ACC112 (cell line): Measurements from ENCODE around the gene TAB2.

ENCODE experiments used
- H2AFZ ChIP-seq: fragments of 200-600 bp; sonication (generic); one replicate; pipeline ENCODE4 v1.6.0; 2017; ENCODE audit warnings: antibody characterized with exemption, low read length; ENCODE audit not compliant: unreplicated experiment
- H3K27ac ChIP-seq: fragments of 200-600 bp; sonication (generic); 2 replicates; pipeline ENCODE4 v1.5.1; 2014; ENCODE audit warnings: low read depth, mild to moderate bottlenecking, antibody characterized with exemption, low read length, moderate library complexity
- H3K27me3 ChIP-seq: fragments of 200-600 bp; sonication (generic); 2 replicates; pipeline ENCODE4 v1.6.1; 2014; ENCODE audit warnings: mild to moderate bottlenecking, antibody characterized with exemption, low read length, moderate library complexity, mixed read lengths; ENCODE audit not compliant: insufficient read depth
- H3K36me3 ChIP-seq: fragments of 200-600 bp; sonication (generic); 2 replicates; pipeline ENCODE4 v1.6.1; 2016; ENCODE audit warnings: mild to moderate bottlenecking, antibody characterized with exemption, low read length, moderate library complexity, mixed read lengths; ENCODE audit not compliant: insufficient read depth
- H3K4me1 ChIP-seq: fragments of 200-600 bp; sonication (generic); one replicate; pipeline ENCODE4 v1.6.1; 2016; ENCODE audit warnings: low read length, mixed read lengths; ENCODE audit not compliant: insufficient read depth, unreplicated experiment, control insufficient read depth
- H3K4me3 ChIP-seq: fragments of 200-600 bp; sonication (generic); 2 replicates; pipeline ENCODE4 v1.5.1; 2014; ENCODE audit warnings: mild to moderate bottlenecking, low read depth, low read length
- H3K79me2 ChIP-seq: fragments of 200-600 bp; sonication (generic); one replicate; pipeline ENCODE4 v1.6.0; 2016; ENCODE audit warnings: low read length; ENCODE audit not compliant: control insufficient read depth, unreplicated experiment, insufficient read depth

Gene TAB2

GRCh38 chr6:149450679-149451375 is 133.3 kb downstream of the TAB2 start:
- Histone ChIP-seq H3K4me1 (peaks cover 16% of the 10 kb centered on the region), H3K4me3 (peak overlapping the region; percentile 56), H3K27me3 (peaks cover 48% of the 10 kb centered on the region), H3K79me2 (no peaks in the 10 kb centered on the region), H3K36me3 (no peaks in the 10 kb centered on the region), H3K27ac (no peak overlapping the region), H2AFZ (no peak overlapping the region)

- peaks cover 41% of the 10 kb centered on the region for H3K27me3 ChIP-seq
- H3K4me3 ChIP-seq, result peak overlapping the region; percentile 56
- no peak overlapping the region for H2AFZ ChIP-seq
- no peak overlapping the region for H3K27ac ChIP-seq
- H3K4me1 ChIP-seq, result peaks cover 16% of the 10 kb centered on the region
- H3K79me2 ChIP-seq, result no peaks in the 10 kb centered on the region
- no peaks in the 10 kb centered on the region for H3K36me3 ChIP-seq
Observed at GRCh38 chr6:149451376-149452036, 134.0 kb downstream of the TAB2 start.

- peaks cover 16% of the 10 kb centered on the region for H3K4me1 ChIP-seq
- no peaks in the 10 kb centered on the region for H3K79me2 ChIP-seq
- H3K36me3 ChIP-seq, result no peaks in the 10 kb centered on the region
- H3K27me3 ChIP-seq, result peaks cover 35% of the 10 kb centered on the region
- no peak overlapping the region for H3K4me3 ChIP-seq
- H2AFZ ChIP-seq, result no peak overlapping the region
- H3K27ac ChIP-seq, result no peak overlapping the region
Observed at GRCh38 chr6:149452037-149452939, 134.8 kb downstream of the TAB2 start.

- no peaks in the 10 kb centered on the region for H3K36me3 ChIP-seq
- no peak overlapping the region for H2AFZ ChIP-seq
- peaks cover 19% of the 10 kb centered on the region for H3K4me1 ChIP-seq
- H3K27me3 ChIP-seq, result peaks cover 35% of the 10 kb centered on the region
- H3K4me3 ChIP-seq, result 0 out of 2 replicates have a peak overlapping the region, but pooled peaks have one; percentile 3
- H3K27ac ChIP-seq, result peak overlapping the region; percentile 38; the same call in 1 of the 2 replicates
- no peaks in the 10 kb centered on the region for H3K79me2 ChIP-seq
Observed at GRCh38 chr6:149453597-149454345, 136.3 kb downstream of the TAB2 start.

GRCh38 chr6:149454346-149454848 is 136.9 kb downstream of the TAB2 start:
- Histone ChIP-seq H3K27me3 (peaks cover 36% of the 10 kb centered on the region), H3K27ac (peak overlapping the region; percentile 38; the same call in 1 of the 2 replicates), H3K79me2 (no peaks in the 10 kb centered on the region), H3K4me1 (peaks cover 20% of the 10 kb centered on the region), H3K4me3 (0 out of 2 replicates have a peak overlapping the region, but pooled peaks have one; percentile 3), H3K36me3 (no peaks in the 10 kb centered on the region), H2AFZ (no peak overlapping the region)

GRCh38 chr6:149455031-149455732 is 137.7 kb downstream of the TAB2 start:
- Histone ChIP-seq H3K27me3 (peaks cover 35% of the 10 kb centered on the region), H2AFZ (no peak overlapping the region), H3K36me3 (no peaks in the 10 kb centered on the region), H3K4me3 (no peak overlapping the region), H3K79me2 (no peaks in the 10 kb centered on the region), H3K27ac (peak overlapping the region; percentile 6; the same call in 1 of the 2 replicates), H3K4me1 (peaks cover 28% of the 10 kb centered on the region)

GRCh38 chr6:149456311-149457021 is 139.0 kb downstream of the TAB2 start:
- H3K4me1 ChIP-seq, result peaks cover 28% of the 10 kb centered on the region
- H3K36me3 ChIP-seq, result no peaks in the 10 kb centered on the region
- H3K27me3 ChIP-seq, result peaks cover 23% of the 10 kb centered on the region
- H3K27ac ChIP-seq, result no peak overlapping the region
- H2AFZ ChIP-seq, result no peak overlapping the region
- H3K4me3 ChIP-seq, result no peak overlapping the region
- no peaks in the 10 kb centered on the region for H3K79me2 ChIP-seq

- Histone ChIP-seq H3K27me3 (peaks cover 15% of the 10 kb centered on the region), H3K4me3 (no peak overlapping the region), H3K4me1 (peaks cover 28% of the 10 kb centered on the region), H3K27ac (no peak overlapping the region), H2AFZ (no peak overlapping the region), H3K36me3 (no peaks in the 10 kb centered on the region), H3K79me2 (no peaks in the 10 kb centered on the region)
Observed at GRCh38 chr6:149457316-149457884, 139.9 kb downstream of the TAB2 start.

- Histone ChIP-seq H3K27me3 (peaks cover 19% of the 10 kb centered on the region; the same call in 1 of the 2 replicates), H3K4me3 (no peak overlapping the region), H3K79me2 (no peaks in the 10 kb centered on the region), H3K27ac (no peak overlapping the region), H2AFZ (no peak overlapping the region), H3K36me3 (no peaks in the 10 kb centered on the region), H3K4me1 (peaks cover 28% of the 10 kb centered on the region)
Observed at GRCh38 chr6:149458196-149458595, 140.7 kb downstream of the TAB2 start.
